KMS-11 (cell line): ENCODE results near the gene TMCC3.
A peak's percentile ranks its signal among the peaks of the same experiment; 100 is the strongest.

Source experiments
- H2AFZ ChIP-seq: fragments of 200-600 bp; sonication (generic); 2 replicates; pipeline ENCODE4 v1.6.1; 2016; ENCODE audit warnings: antibody characterized with exemption, mixed run types, low read depth
- H3K27ac ChIP-seq: fragments of 200-600 bp; sonication (generic); 2 replicates; pipeline ENCODE4 v1.6.1; 2016; ENCODE audit warnings: mild to moderate bottlenecking, mixed run types
- H3K27me3 ChIP-seq: fragments of 200-600 bp; sonication (generic); 2 replicates; pipeline ENCODE4 v1.6.1; 2017; ENCODE audit warnings: mild to moderate bottlenecking, low read depth, mixed run types, moderate library complexity; ENCODE audit not compliant: insufficient read depth
- H3K36me3 ChIP-seq: fragments of 200-600 bp; sonication (generic); 2 replicates; pipeline ENCODE4 v1.6.1; 2017; ENCODE audit warnings: mild to moderate bottlenecking, mixed run types; ENCODE audit not compliant: insufficient read depth
- H3K4me1 ChIP-seq: fragments of 200-600 bp; sonication (generic); 2 replicates; pipeline ENCODE4 v1.6.1; 2016; ENCODE audit warnings: mild to moderate bottlenecking, low read depth, mixed run types; ENCODE audit not compliant: poor library complexity, severe bottlenecking
- H3K4me2 ChIP-seq: fragments of 200-600 bp; sonication (generic); 2 replicates; pipeline ENCODE4 v1.7.0; 2016; ENCODE audit warnings: mild to moderate bottlenecking, mixed run types
- H3K4me3 ChIP-seq: fragments of 200-600 bp; sonication (generic); IDR thresholded peaks from 2 replicates; pipeline ENCODE4 v1.6.1; 2017; ENCODE audit warnings: low read depth, low read length, mixed read lengths; ENCODE audit not compliant: insufficient read depth
- H3K79me2 ChIP-seq: fragments of 200-600 bp; sonication (generic); 2 replicates; pipeline ENCODE4 v1.6.1; 2016; ENCODE audit warnings: low read depth, mixed run types; ENCODE audit not compliant: insufficient read depth
- H3K9ac ChIP-seq: fragments of 200-600 bp; sonication (generic); 2 replicates; pipeline ENCODE4 v1.6.1; 2016; ENCODE audit warnings: mild to moderate bottlenecking, mixed run types
- H4K20me1 ChIP-seq: fragments of 200-600 bp; sonication (generic); 2 replicates; pipeline ENCODE4 v1.6.1; 2016; ENCODE audit warnings: mild to moderate bottlenecking, mixed run types; ENCODE audit not compliant: insufficient read depth
- CTCF ChIP-seq: fragments of 200-600 bp; sonication (generic); conservative IDR thresholded peaks from 2 replicates; pipeline ENCODE4 v1.6.1; 2017; ENCODE audit warnings: low read depth, mild to moderate bottlenecking, antibody characterized with exemption, low read length, moderate library complexity, mixed read lengths

TMCC3 gene

GRCh38 chr12:94650143-94651056 is at the start of gene TMCC3:
TSS of gene TMCC3 (minus strand) at chr12:94650557. CDS start at chr12:94650430, 127 bp downstream.
- Histone ChIP-seq H3K79me2 (peaks cover 42% of the 10 kb centered on the region), H3K4me1 (peaks cover 55% of the 10 kb centered on the region), H3K27ac (peak within 1 kb of the TSS; percentile 77), H3K4me3 (no peak within 1 kb of the TSS), H3K27me3 (no peaks in the 10 kb centered on the region), H4K20me1 (no peaks in the 10 kb centered on the region), H3K9ac (peak within 1 kb of the TSS; percentile 65), H3K36me3 (no peaks in the 10 kb centered on the region), H3K4me2 (peak within 1 kb of the TSS; percentile 81), H2AFZ (peak within 1 kb of the TSS; percentile 56)
- no peak for TF ChIP-seq CTCF

- H3K4me3 ChIP-seq, result no peak overlapping the region
- no peaks in the 10 kb centered on the region for H3K36me3 ChIP-seq
- no peak overlapping the region for H3K9ac ChIP-seq
- H3K4me1 ChIP-seq, result no peaks in the 10 kb centered on the region
- H2AFZ ChIP-seq, result no peak overlapping the region
- H3K4me2 ChIP-seq, result no peak overlapping the region
- H3K79me2 ChIP-seq, result no peaks in the 10 kb centered on the region
- H3K27me3 ChIP-seq, result no peaks in the 10 kb centered on the region
- TF ChIP-seq CTCF, result no peak
- H4K20me1 ChIP-seq, result no peaks in the 10 kb centered on the region
- H3K27ac ChIP-seq, result no peak overlapping the region
Observed at GRCh38 chr12:94699801-94700200, 49.4 kb upstream of the TMCC3 start.

- Histone ChIP-seq H3K4me2 (no peak overlapping the region), H4K20me1 (no peaks in the 10 kb centered on the region), H3K4me1 (no peaks in the 10 kb centered on the region), H2AFZ (no peak overlapping the region), H3K9ac (no peak overlapping the region), H3K27ac (no peak overlapping the region), H3K36me3 (no peaks in the 10 kb centered on the region), H3K4me3 (no peak overlapping the region), H3K27me3 (no peaks in the 10 kb centered on the region), H3K79me2 (no peaks in the 10 kb centered on the region)
- TF ChIP-seq CTCF, result no peak
Observed at GRCh38 chr12:94698578-94698977, 48.2 kb upstream of the TMCC3 start.

GRCh38 chr12:94697631-94698030 is 47.3 kb upstream of the TMCC3 start:
- Histone ChIP-seq H3K4me2 (no peak overlapping the region), H3K79me2 (no peaks in the 10 kb centered on the region), H2AFZ (no peak overlapping the region), H3K27ac (no peak overlapping the region), H3K4me1 (no peaks in the 10 kb centered on the region), H4K20me1 (no peaks in the 10 kb centered on the region), H3K36me3 (no peaks in the 10 kb centered on the region), H3K4me3 (no peak overlapping the region), H3K9ac (no peak overlapping the region), H3K27me3 (no peaks in the 10 kb centered on the region)
- TF ChIP-seq CTCF, result no peak
